Measurements from ENCODE around the gene PRELID1. TPM values are rescaled to one million over a fixed set of nuclear protein-coding genes. Genes with fewer than 3 reads are reported as not detected.

Gene PRELID1
- total RNA-seq, 2 experiments from 2014 or later, result 173 to 228 TPM

GRCh38 chr5:177311392-177311722 is 7.8 kb downstream of the PRELID1 start:
- Mint-ChIP-seq H3K27ac (peak overlapping the region; percentile 95), H3K27me3 (no peaks in the 10 kb centered on the region), H3K9me3 (ENCODE audit: low read depth) (no peaks in the 10 kb centered on the region), H3K4me1 (peaks cover 56% of the 10 kb centered on the region), H3K4me3 (peak overlapping the region; percentile 97), H3K36me3 (peaks cover 23% of the 10 kb centered on the region)
- DNase-seq, result no peak
- ATAC-seq, result no peak
- CTCF ChIA-PET, result interaction anchor here (0.9 to 8.1 kb wide), 17 partner anchors 8 to 204 kb away, joined by 3 to 79 read pairs (median 10); partner anchors contain the start of genes PRELID1 and RAB24

GRCh38 chr5:177311723-177312648 is 8.4 kb downstream of the PRELID1 start, which contains the start of gene MXD3:
Gene MXD3 (minus strand): TSS chr5:177311898. CDS start chr5:177311830, 68 bp downstream.
- H3K9me3 Mint-ChIP-seq (ENCODE audit: low read depth), result no peaks in the 10 kb centered on the region
- DNase-seq (peak; percentile 99), ATAC-seq (peak; percentile 88)
- CTCF ChIA-PET, result interaction anchor here (0.7 to 8.1 kb wide), 27 partner anchors 8 to 203 kb away, joined by 3 to 79 read pairs (median 5); partner anchors contain the start of genes GRK6, LMAN2, PDLIM7 and PRELID1
- H3K27ac Mint-ChIP-seq, result peak within 1 kb of the TSS; percentile 95
- no peaks in the 10 kb centered on the region for H3K27me3 Mint-ChIP-seq
- peaks cover 52% of the 10 kb centered on the region for H3K4me1 Mint-ChIP-seq
- H3K4me3 Mint-ChIP-seq, result peak within 1 kb of the TSS; percentile 97
- peaks cover 17% of the 10 kb centered on the region for H3K36me3 Mint-ChIP-seq

- Mint-ChIP-seq H3K4me3 (peak overlapping the region; percentile 97), H3K27me3 (no peaks in the 10 kb centered on the region), H3K36me3 (peaks cover 17% of the 10 kb centered on the region), H3K4me1 (peaks cover 58% of the 10 kb centered on the region), H3K27ac (peak overlapping the region; percentile 95), H3K9me3 (ENCODE audit: low read depth) (no peaks in the 10 kb centered on the region)
- peak; percentile 84 for DNase-seq
- ATAC-seq, result peak; percentile 34
- CTCF ChIA-PET, result interaction anchor here (0.7 to 8.1 kb wide), 25 partner anchors 9 to 199 kb away, joined by 3 to 79 read pairs (median 5); partner anchors contain the start of genes GRK6, LMAN2, PDLIM7 and PRELID1
Observed at GRCh38 chr5:177312649-177313181, 9.1 kb downstream of the PRELID1 start.

GRCh38 chr5:177313561-177314259 is 10.1 kb downstream of the PRELID1 start:
- H3K9me3 Mint-ChIP-seq (ENCODE audit: low read depth), result no peaks in the 10 kb centered on the region
- DNase-seq (no peak), ATAC-seq (no peak)
- peaks cover 64% of the 10 kb centered on the region for H3K4me1 Mint-ChIP-seq
- H3K27me3 Mint-ChIP-seq, result no peaks in the 10 kb centered on the region
- H3K36me3 Mint-ChIP-seq, result peaks cover 17% of the 10 kb centered on the region
- H3K27ac Mint-ChIP-seq, result no peak overlapping the region
- H3K4me3 Mint-ChIP-seq, result no peak overlapping the region
- CTCF ChIA-PET, result interaction anchor here (0.9 to 8.1 kb wide), 11 partner anchors 10 to 200 kb away, joined by 3 to 79 read pairs (median 8); partner anchors contain the start of genes PRELID1 and RAB24

GRCh38 chr5:177314376-177315342 is 11.1 kb downstream of the PRELID1 start:
- no peak for ATAC-seq
- Mint-ChIP-seq H3K9me3 (ENCODE audit: low read depth) (no peaks in the 10 kb centered on the region), H3K27me3 (no peaks in the 10 kb centered on the region), H3K4me3 (no peak overlapping the region), H3K4me1 (peaks cover 55% of the 10 kb centered on the region), H3K36me3 (peaks cover 14% of the 10 kb centered on the region), H3K27ac (no peak overlapping the region)
- CTCF ChIA-PET, result interaction anchor here (0.9 to 6.7 kb wide), 8 partner anchors 47 to 142 kb away, joined by 3 to 60 read pairs (median 7); no protein-coding TSS in a partner anchor
- no peak for DNase-seq

GRCh38 chr5:177315411-177315810 is 11.8 kb downstream of the PRELID1 start:
- H3K9me3 Mint-ChIP-seq (ENCODE audit: low read depth), result no peaks in the 10 kb centered on the region
- H3K4me3 Mint-ChIP-seq, result no peak overlapping the region
- H3K27ac Mint-ChIP-seq, result no peak overlapping the region
- H3K36me3 Mint-ChIP-seq, result peaks cover 12% of the 10 kb centered on the region
- H3K27me3 Mint-ChIP-seq, result no peaks in the 10 kb centered on the region
- CTCF ChIA-PET, result interaction anchor here (0.7 to 6.7 kb wide), 11 partner anchors 8 to 202 kb away, joined by 3 to 60 read pairs (median 4); partner anchors contain the start of gene LMAN2
- ATAC-seq, result no peak
- peaks cover 53% of the 10 kb centered on the region for H3K4me1 Mint-ChIP-seq
- no peak for DNase-seq

GRCh38 chr5:177316005-177316404 is 12.4 kb downstream of the PRELID1 start:
- Mint-ChIP-seq H3K9me3 (ENCODE audit: low read depth) (no peaks in the 10 kb centered on the region), H3K4me1 (peaks cover 47% of the 10 kb centered on the region), H3K36me3 (peaks cover 10% of the 10 kb centered on the region), H3K4me3 (no peak overlapping the region), H3K27me3 (no peaks in the 10 kb centered on the region), H3K27ac (peak overlapping the region; percentile 42)
- DNase-seq, result no peak
- ATAC-seq, result no peak
- CTCF ChIA-PET, result interaction anchor here (0.7 to 6.7 kb wide), 13 partner anchors 9 to 202 kb away, joined by 3 to 60 read pairs (median 4); partner anchors contain the start of gene LMAN2

GRCh38 chr5:177317959-177318377 is 14.4 kb downstream of the PRELID1 start:
- peak; percentile 87 for DNase-seq
- Mint-ChIP-seq H3K27ac (no peak overlapping the region), H3K9me3 (ENCODE audit: low read depth) (no peaks in the 10 kb centered on the region), H3K36me3 (peaks cover 13% of the 10 kb centered on the region), H3K4me3 (no peak overlapping the region), H3K27me3 (no peaks in the 10 kb centered on the region), H3K4me1 (peaks cover 48% of the 10 kb centered on the region)
- peak; percentile 76 for ATAC-seq
- CTCF ChIA-PET, result interaction anchor here (0.7 to 6.7 kb wide), 31 partner anchors 8 to 204 kb away, joined by 3 to 60 read pairs (median 5); partner anchors contain the start of genes LMAN2, PRELID1, RAB24 and RGS14

- Mint-ChIP-seq H3K27ac (no peak overlapping the region), H3K27me3 (no peaks in the 10 kb centered on the region), H3K4me1 (peaks cover 48% of the 10 kb centered on the region), H3K9me3 (ENCODE audit: low read depth) (no peaks in the 10 kb centered on the region), H3K4me3 (no peak overlapping the region), H3K36me3 (peaks cover 17% of the 10 kb centered on the region)
- ATAC-seq, result no peak
- DNase-seq, result no peak
- CTCF ChIA-PET, result interaction anchor here (0.8 to 6.7 kb wide), 13 partner anchors 11 to 187 kb away, joined by 3 to 60 read pairs (median 3); partner anchors contain the start of genes LMAN2, NSD1 and PRR7
Observed at GRCh38 chr5:177319913-177320588, 16.5 kb downstream of the PRELID1 start.

GRCh38 chr5:177320879-177321278 is 17.3 kb downstream of the PRELID1 start:
- Mint-ChIP-seq H3K9me3 (ENCODE audit: low read depth) (no peaks in the 10 kb centered on the region), H3K27ac (no peak overlapping the region), H3K36me3 (peaks cover 17% of the 10 kb centered on the region), H3K4me1 (peaks cover 49% of the 10 kb centered on the region), H3K27me3 (no peaks in the 10 kb centered on the region), H3K4me3 (no peak overlapping the region)
- CTCF ChIA-PET, result interaction anchor here (4.8 to 6.7 kb wide), 3 partner anchors 11 to 83 kb away, joined by 25 to 60 read pairs (median 47); no protein-coding TSS in a partner anchor
- no peak for DNase-seq
- no peak for ATAC-seq

- Mint-ChIP-seq H3K4me3 (no peak overlapping the region), H3K36me3 (peaks cover 18% of the 10 kb centered on the region), H3K4me1 (peaks cover 32% of the 10 kb centered on the region), H3K27ac (no peak overlapping the region), H3K9me3 (ENCODE audit: low read depth) (no peaks in the 10 kb centered on the region), H3K27me3 (no peaks in the 10 kb centered on the region)
- DNase-seq (no peak), ATAC-seq (no peak)
- CTCF ChIA-PET, result interaction anchor here (0.6 to 2.8 kb wide), 4 partner anchors 7 to 21 kb away, joined by 3 to 12 read pairs (median 3); no protein-coding TSS in a partner anchor
Observed at GRCh38 chr5:177325868-177326381, 22.3 kb downstream of the PRELID1 start.

Measured in activated CD8-positive, alpha-beta memory T cell treated with anti-CD3 and anti-CD28 coated beads, Interleukin-2, amount 10 ng/mL, durations not matched to agents 7 days and 5 days (primary cell).